GM12878 (cell line): Measurements from ENCODE around the gene POLA1. TPM values are rescaled to one million over a fixed set of nuclear protein-coding genes. Genes with fewer than 3 reads are reported as not detected.

ENCODE experiments used
- ATAC-seq: fragments of 200-7000 bp; cut with Tn5 transposase; 3 replicates; pipeline ENCODE4 v1.9.1; 2020; ENCODE audit warnings: mild to moderate bottlenecking, moderate library complexity
- BruUV-seq: library from RNA; stranded (reverse); fragments of 400-500 nt; replicated peaks from 2 replicates; lab custom pipeline; 2021; lab: Mats Ljungman, UMichigan
- CTCF ChIA-PET: fragments of 300-600 bp; sonication (Branson Sonifier 250); formaldehyde crosslinking; extraction: SDS; loops from one replicate; lab custom pipeline; 2021; ENCODE audit warnings: inconsistent platforms; lab: Yijun Ruan, JAX
- POLR2A ChIA-PET: fragments of 350-600 bp; formaldehyde crosslinking; extraction: SDS; loops from one replicate; lab custom pipeline; 2021; ENCODE audit warnings: inconsistent platforms; lab: Charles Lee
- RAD21 ChIA-PET: fragments of 300-600 bp; sonication (Branson Sonifier 250); formaldehyde crosslinking; loops from one replicate; lab custom pipeline; 2023; ENCODE audit warnings: antibody characterized with exemption; ENCODE audit not compliant: unreplicated experiment; lab: Charles Lee
- SMC1A ChIA-PET: fragments of 300-600 bp; sonication (Branson Sonifier 250); formaldehyde crosslinking; loops from one replicate; lab custom pipeline; 2023; ENCODE audit not compliant: unreplicated experiment, uncharacterized antibody; lab: Charles Lee
- DNase-seq: peaks from one replicate; pipeline ENCODE4 v3.0.0-alpha.2; 2011; ENCODE audit warnings: low read depth, low spot score
- FAIRE-seq: peaks from 3 replicates; lab custom pipeline; 2011; peaks lifted over from hg19 to GRCh38; lab: Jason Lieb, UNC
- H2AFZ ChIP-seq: 2 replicates; pipeline ENCODE4 v1.6.0; 2011; ENCODE audit warnings: low read depth, low read length, control low read depth; ENCODE audit not compliant: control insufficient read depth
- H3K27ac ChIP-seq: 2 replicates; pipeline ENCODE4 v1.5.1; 2011; ENCODE audit warnings: control low read depth; ENCODE audit not compliant: control insufficient read depth, insufficient read depth
- H3K27me3 ChIP-seq, 2 experiments: replicated peaks in 1 of 2; 2 replicates each; pipeline versions ENCODE4 v1.6.0 to v1.6.1; 2011; ENCODE audit warnings: low read length in 1 of 2; ENCODE audit not compliant: control insufficient read depth in 2 of 2, insufficient read depth in 2 of 2
- H3K36me3 ChIP-seq, 2 experiments: 2 replicates each; pipeline ENCODE4 v1.5.1; 2011; ENCODE audit warnings: low read length in 1 of 2; ENCODE audit not compliant: control insufficient read depth in 2 of 2, insufficient read depth in 2 of 2
- H3K4me1 ChIP-seq: 2 replicates; pipeline ENCODE4 v1.6.1; 2011; ENCODE audit warnings: mild to moderate bottlenecking, low read length, moderate library complexity, mixed read lengths; ENCODE audit not compliant: control insufficient read depth, insufficient read depth
- H3K4me2 ChIP-seq: 2 replicates; pipeline ENCODE4 v1.6.0; 2011; ENCODE audit warnings: control low read depth; ENCODE audit not compliant: control insufficient read depth, insufficient read depth
- H3K4me3 ChIP-seq: fragments of 200-600 bp; sonication (generic); 2 replicates; pipeline ENCODE4 v1.5.1; 2016
- H3K79me2 ChIP-seq: 2 replicates; pipeline ENCODE4 v1.6.0; 2011; ENCODE audit warnings: low read length; ENCODE audit not compliant: control insufficient read depth, insufficient read depth
- H3K9ac ChIP-seq: 2 replicates; pipeline ENCODE4 v1.8.0; 2011; ENCODE audit warnings: low read length, control low read depth, mixed read lengths; ENCODE audit not compliant: control insufficient read depth, insufficient read depth
- H3K9me3 ChIP-seq: replicated peaks from 3 replicates; pipeline ENCODE4 v1.5.1; 2011; ENCODE audit warnings: mild to moderate bottlenecking, low read length; ENCODE audit not compliant: control insufficient read depth, insufficient read depth
- H4K20me1 ChIP-seq: 2 replicates; pipeline ENCODE4 v1.6.0; 2011; ENCODE audit not compliant: control insufficient read depth, insufficient read depth
- CREB1 ChIP-seq: IDR thresholded peaks from 2 replicates; pipeline ENCODE4 v1.6.1; 2012; ENCODE audit warnings: low read depth, mild to moderate bottlenecking, inconsistent platforms
- EGR1 ChIP-seq, 2 experiments: IDR thresholded peaks; 1 replicate in 1 of 2; 2 replicates in 1 of 2; pipeline ENCODE4 v1.6.1; 2011 to 2012; ENCODE audit warnings: low read depth in 2 of 2, low read length in 2 of 2, borderline replicate concordance in 1 of 2, mild to moderate bottlenecking in 1 of 2, moderate library complexity in 1 of 2
- ESRRA ChIP-seq: IDR thresholded peaks from 2 replicates; pipeline ENCODE4 v1.6.1; 2012; ENCODE audit warnings: mild to moderate bottlenecking, low read length, improper control_type of control experiment
- REST ChIP-seq: IDR thresholded peaks from 2 replicates; pipeline ENCODE4 v1.6.1; 2012; ENCODE audit warnings: mild to moderate bottlenecking, low read depth, low read length
- in situ Hi-C: fragments of 300-500 bp; cut with MboI; formaldehyde crosslinking; loops from 9 replicates; pipeline ENCODE4 v1.14.3; 2018; ENCODE audit warnings: mixed read lengths
- intact Hi-C: fragments of 100-400 bp; cut with micrococcal nuclease; formaldehyde crosslinking; loops from one replicate; pipeline ENCODE4 v1.14.2; 2022; ENCODE audit not compliant: unreplicated experiment
- polyA plus RNA-seq, 11 experiments: library from polyadenylated mRNA; depleted of rRNA in 4 of 11; unstranded in 6 of 11; stranded (reverse) in 5 of 11; fragments of >200 nt; fragmentation: Nextera tagmentation in 4 of 11; fragmentation: Illumina TruSeq in 1 of 11; extraction: Ambion mirVana in 4 of 11; extraction: Trizol in 1 of 11; gene quantifications; 1 replicate in 1 of 11; 2 replicates in 10 of 11; pipeline versions ENCODE4 v1.2.1 to v1.2.3, GENCODE V29; 2011 to 2016; ENCODE audit warnings: inconsistent platforms in 2 of 11, missing spikeins in 2 of 11, low read depth in 1 of 11
- total RNA-seq, 4 experiments: library from RNA; depleted of rRNA in 3 of 4; stranded (reverse); fragments of >200 nt in 3 of 4; fragmentation: Illumina TruSeq in 1 of 4; extraction: Trizol in 1 of 4; gene quantifications; 2 replicates each; pipeline versions ENCODE4 v1.2.1 to v1.2.3, GENCODE V29; 2013 to 2021

The POLA1 gene
- total and polyA plus RNA-seq, 10 of the 15 experiments (the other 5 are each of a cell fraction or from before 2014, with no cell fraction given) = 6.5 to 34.7 (median 24.8) TPM

- TF ChIP-seq REST (no peak), ESRRA (no peak), CREB1 (no peak)
Observed at GRCh38 chrX:24945009-24945408, 251.3 kb downstream of the POLA1 start (continued).

GRCh38 chrX:24946369-24946768 lies 252.7 kb downstream of the POLA1 start:
- POLR2A ChIA-PET = interaction anchor here (0.6 kb wide), 1 partner anchor 19 kb away, joined by 7 read pairs; no protein-coding TSS in a partner anchor
- DNase-seq (no peak), FAIRE-seq (no peak), ATAC-seq (no peak)
- no peaks in the 10 kb centered on the region for H3K79me2 ChIP-seq
- no peaks in the 10 kb centered on the region for H4K20me1 ChIP-seq
- H3K4me1 ChIP-seq = no peaks in the 10 kb centered on the region
- intact Hi-C loops = no loop called here
- in situ Hi-C loops = no loop called here
- CTCF ChIA-PET = interaction anchor here (0.6 kb wide), 1 partner anchor 98 kb away, joined by 3 read pairs; no protein-coding TSS in a partner anchor
- no peak for TF ChIP-seq EGR1 (IDR thresholded peaks at IDR 0.05; ENCODE audit: borderline replicate concordance in 1 of 2, low read depth in 2 of 2, low read length in 2 of 2)
- H3K9me3 ChIP-seq = no peaks in the 10 kb centered on the region
- no peaks in the 10 kb centered on the region for H3K36me3 ChIP-seq
- no peak overlapping the region for H3K4me2 ChIP-seq
- no TSS peak for BruUV-seq
- SMC1A ChIA-PET = no interaction called here
- RAD21 ChIA-PET = no interaction called here
- H3K9ac ChIP-seq = no peak overlapping the region
- no peaks in the 10 kb centered on the region for H3K27me3 ChIP-seq
- H3K4me3 ChIP-seq = no peak overlapping the region
- no peak overlapping the region for H2AFZ ChIP-seq
- no peak overlapping the region for H3K27ac ChIP-seq
